Upper lobe of right lung (tissue), 1 donor: ENCODE results near the gene CHAT. TPM values are rescaled to one million over a fixed set of nuclear protein-coding genes. Genes with fewer than 3 reads are reported as not detected.

ENCODE experiments used
- ATAC-seq: fragments of 200-7000 bp; cut with Tn5 transposase; one replicate; pipeline ENCODE4 v1.9.1; 2020; ENCODE audit warnings: mild to moderate bottlenecking, moderate library complexity
- DNase-seq: peaks from one replicate; pipeline ENCODE4 v3.0.0-alpha.2; 2020
- H3K27ac ChIP-seq: fragments of 200-600 bp; one replicate; pipeline ENCODE4 v1.8.0; 2022
- H3K27me3 ChIP-seq: fragments of 200-600 bp; one replicate; pipeline ENCODE4 v1.8.0; 2022; ENCODE audit warnings: mild to moderate bottlenecking
- H3K36me3 ChIP-seq: fragments of 200-600 bp; one replicate; pipeline ENCODE4 v1.8.0; 2022
- H3K4me1 ChIP-seq: fragments of 200-600 bp; one replicate; pipeline ENCODE4 v1.8.0; 2022
- H3K4me3 ChIP-seq: fragments of 200-600 bp; one replicate; pipeline ENCODE4 v1.8.0; 2022; ENCODE audit warnings: mild to moderate bottlenecking
- H3K9me3 ChIP-seq: fragments of 200-600 bp; one replicate; pipeline ENCODE4 v1.8.0; 2022
- CTCF ChIP-seq: fragments of 200-600 bp; IDR thresholded peaks from one replicate; pipeline ENCODE4 v1.8.0; 2022; ENCODE audit warnings: antibody characterized with exemption
- intact Hi-C: fragments of 100-400 bp; cut with DNase I; formaldehyde crosslinking; loops from one replicate; pipeline ENCODE4 v1.11.0; 2022
- total RNA-seq: library from RNA; stranded (reverse); fragmentation: NEBNext Ultra II Directional; extraction: Animal tissue kit (Norgen Biotek cat#: 25700); gene quantifications from one replicate; pipeline ENCODE4 v1.2.1, GENCODE V29; 2021
- donor health status: DM: no; HTN: yes; CAD: no; lungs with severe emphysema.

Gene CHAT
- total RNA-seq, 1 donor from 2014 or later: not detected

GRCh38 chr10:49594594-49594993 is 19.2 kb upstream of the CHAT start:
- intact Hi-C loops: no loop called here
- Histone ChIP-seq H3K27me3 (peaks cover 14% of the 10 kb centered on the region), H3K4me1 (peaks cover 3% of the 10 kb centered on the region), H3K4me3 (no peak overlapping the region), H3K9me3 (no peaks in the 10 kb centered on the region), H3K36me3 (no peaks in the 10 kb centered on the region), H3K27ac (no peak overlapping the region)
- peak; percentile 68 for TF ChIP-seq CTCF
- ATAC-seq: peak; percentile 68
- DNase-seq: no peak

GRCh38 chr10:49595003-49595712 is 18.7 kb upstream of the CHAT start:
- intact Hi-C loops: no loop called here
- peaks cover 14% of the 10 kb centered on the region for H3K27me3 ChIP-seq
- H3K27ac ChIP-seq: no peak overlapping the region
- no peak for ATAC-seq
- H3K36me3 ChIP-seq: no peaks in the 10 kb centered on the region
- no peak for DNase-seq
- TF ChIP-seq CTCF: no peak
- no peaks in the 10 kb centered on the region for H3K9me3 ChIP-seq
- H3K4me3 ChIP-seq: no peak overlapping the region
- H3K4me1 ChIP-seq: peaks cover 3% of the 10 kb centered on the region

GRCh38 chr10:49595713-49596492 is 17.9 kb upstream of the CHAT start:
- Histone ChIP-seq H3K36me3 (no peaks in the 10 kb centered on the region), H3K27me3 (peaks cover 14% of the 10 kb centered on the region), H3K9me3 (no peaks in the 10 kb centered on the region), H3K4me3 (no peak overlapping the region), H3K4me1 (peaks cover 3% of the 10 kb centered on the region), H3K27ac (no peak overlapping the region)
- ATAC-seq: no peak
- no peak for TF ChIP-seq CTCF
- DNase-seq: no peak
- intact Hi-C loops: no loop called here

GRCh38 chr10:49596493-49596809 is 17.4 kb upstream of the CHAT start:
- H3K4me1 ChIP-seq: peaks cover 3% of the 10 kb centered on the region
- no peak overlapping the region for H3K27ac ChIP-seq
- intact Hi-C loops: no loop called here
- H3K4me3 ChIP-seq: no peak overlapping the region
- DNase-seq (no peak), ATAC-seq (no peak)
- H3K27me3 ChIP-seq: peaks cover 11% of the 10 kb centered on the region
- TF ChIP-seq CTCF: no peak
- H3K9me3 ChIP-seq: no peaks in the 10 kb centered on the region
- H3K36me3 ChIP-seq: no peaks in the 10 kb centered on the region

- ATAC-seq (no peak), DNase-seq (no peak)
- intact Hi-C loops: no loop called here
- Histone ChIP-seq H3K9me3 (no peaks in the 10 kb centered on the region), H3K27ac (no peak overlapping the region), H3K4me3 (no peak overlapping the region), H3K36me3 (no peaks in the 10 kb centered on the region), H3K4me1 (peaks cover 3% of the 10 kb centered on the region), H3K27me3 (peaks cover 10% of the 10 kb centered on the region)
- TF ChIP-seq CTCF: no peak
Measured at GRCh38 chr10:49596836-49597235, 17.0 kb upstream of the CHAT start.
